Body of pancreas (tissue), 4 donors: ENCODE results near the gene PRKG1. TPM values are rescaled to one million over a fixed set of nuclear protein-coding genes. Genes with fewer than 3 reads are reported as not detected.

Source experiments
- ATAC-seq: fragments of 150-250 bp; one replicate; pipeline ENCODE4 v1.9.1; 2016
- DNase-seq, 4 donors: peaks; one replicate each; pipeline ENCODE4 v3.0.0-alpha.2; 2019
- H3K27ac ChIP-seq, 4 donors: fragments of 200-600 bp; sonication (generic); 1 replicate in 3 of 4; 2 replicates in 1 of 4; pipeline versions ENCODE4 v1.5.1 to v1.6.1; 2016 to 2019; ENCODE audit warnings: mild to moderate bottlenecking in 1 of 4, mixed read lengths in 1 of 4, moderate library complexity in 1 of 4
- H3K27me3 ChIP-seq, 2 donors: fragments of 200-600 bp; sonication (generic); one replicate each; pipeline ENCODE4 v1.6.0; 2016; ENCODE audit warnings: mild to moderate bottlenecking in 1 of 2
- H3K36me3 ChIP-seq, 2 donors: fragments of 200-600 bp; sonication (generic); replicated peaks in 1 of 2; 2 replicates each; pipeline ENCODE4 v1.5.1; 2016; ENCODE audit warnings: low read depth in 2 of 2; ENCODE audit not compliant: insufficient read depth in 1 of 2
- H3K4me1 ChIP-seq: fragments of 200-600 bp; sonication (generic); one replicate; pipeline ENCODE4 v1.6.0; 2016
- H3K4me3 ChIP-seq, 2 donors: fragments of 200-600 bp; sonication (generic); 1 replicate in 1 of 2; 2 replicates in 1 of 2; pipeline ENCODE4 v1.5.1; 2016 to 2019
- H3K9me3 ChIP-seq, 3 donors: fragments of 200-600 bp; sonication (generic); 1 replicate in 2 of 3; 2 replicates in 1 of 3; pipeline ENCODE4 v1.5.1; 2016
- POLR2A ChIP-seq, 3 donors: fragments of 450-650 bp; IDR thresholded peaks; one replicate each; pipeline ENCODE4 v1.6.1; 2016; ENCODE audit warnings: antibody characterized with exemption in 3 of 3, mild to moderate bottlenecking in 2 of 3
- WGBS, 2 donors: methylation state at CpG; one replicate each; pipeline ENCODE4 v1.1.5; 2017; 5-methylcytosine and 5-hydroxymethylcytosine counted together
- intact Hi-C: fragments of 100-400 bp; cut with DNase I; formaldehyde crosslinking; loops from one replicate; pipeline ENCODE4 v1.15.1; 2023
- total RNA-seq, 2 donors: library from RNA; depleted of rRNA; stranded (reverse); fragments of >200 nt; gene quantifications; one replicate each; pipeline ENCODE4 v1.1.0, GENCODE V29; 2016
- TF ChIP-seq, protein P1 (sequence below), 7 experiments: fragments of 450-650 bp in 4 of 7; fragments of 200-600 bp in 3 of 7; sonication (generic) in 3 of 7; IDR thresholded peaks; one replicate each; pipeline ENCODE4 v1.5.1; 2016 to 2019; ENCODE audit warnings: antibody characterized with exemption in 7 of 7

PRKG1 gene
- total RNA-seq, 2 donors from 2014 or later = 14.2 to 18.9 TPM

DNA sequence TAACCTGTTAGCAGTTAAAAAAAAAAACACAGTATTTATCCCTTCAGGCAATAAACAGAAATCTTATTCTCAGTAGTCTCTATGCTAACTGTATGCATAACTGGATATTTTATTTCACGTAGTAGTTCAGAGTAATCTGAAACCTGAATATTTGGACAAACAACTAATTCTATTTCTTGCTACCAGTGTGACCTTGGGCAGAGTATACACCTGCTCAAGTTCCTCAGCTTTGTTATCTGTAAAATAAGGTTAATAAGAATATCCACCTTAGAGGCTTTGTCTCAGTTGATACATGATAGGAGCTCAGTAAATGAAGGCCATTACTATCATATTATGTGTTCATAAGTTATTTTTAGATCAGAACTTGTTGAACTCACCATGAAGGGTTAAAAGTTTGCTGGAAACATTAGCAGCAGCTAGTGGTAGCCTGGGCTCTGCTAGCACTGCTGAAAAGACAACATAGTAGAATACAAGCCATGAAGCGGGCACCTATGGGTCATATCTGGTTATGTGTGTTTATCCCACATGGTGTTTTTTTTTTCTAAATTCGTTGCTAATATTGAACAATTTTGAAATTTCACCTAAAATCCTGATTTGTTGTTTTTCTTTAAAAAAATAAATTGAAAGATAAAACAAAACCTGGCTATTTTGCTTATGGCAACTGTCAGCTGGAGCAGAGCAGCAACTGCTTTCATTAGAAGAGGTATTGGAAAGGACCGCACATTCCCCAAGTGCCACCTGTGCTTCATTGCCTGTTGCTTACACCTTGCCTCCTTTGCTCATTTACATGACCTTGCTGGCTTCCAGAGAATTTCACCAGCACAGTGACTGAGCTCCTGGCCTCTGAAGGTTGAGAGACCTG lies 303.0 kb downstream of the PRKG1 start:
- ATAC-seq (peak; percentile 84), DNase-seq (peak; percentile 19 to 54 (median 34))
- Histone ChIP-seq H3K9me3 (no peaks in the 10 kb centered on the region), H3K4me1 (peaks cover 20% of the 10 kb centered on the region), H3K36me3 (no peaks in the 10 kb centered on the region), H3K27me3 (no peaks in the 10 kb centered on the region), H3K27ac (peak overlapping the region; percentile 27 to 68 (median 55)), H3K4me3 (no peak overlapping the region)
- WGBS, 2 donors = 30 to 33% methylated on average over 4 of the region's 4 CpGs
- intact Hi-C loops = no loop called here
- no peak for TF ChIP-seq POLR2A (IDR thresholded peaks at IDR 0.05)
- TF ChIP-seq, protein P1, sequence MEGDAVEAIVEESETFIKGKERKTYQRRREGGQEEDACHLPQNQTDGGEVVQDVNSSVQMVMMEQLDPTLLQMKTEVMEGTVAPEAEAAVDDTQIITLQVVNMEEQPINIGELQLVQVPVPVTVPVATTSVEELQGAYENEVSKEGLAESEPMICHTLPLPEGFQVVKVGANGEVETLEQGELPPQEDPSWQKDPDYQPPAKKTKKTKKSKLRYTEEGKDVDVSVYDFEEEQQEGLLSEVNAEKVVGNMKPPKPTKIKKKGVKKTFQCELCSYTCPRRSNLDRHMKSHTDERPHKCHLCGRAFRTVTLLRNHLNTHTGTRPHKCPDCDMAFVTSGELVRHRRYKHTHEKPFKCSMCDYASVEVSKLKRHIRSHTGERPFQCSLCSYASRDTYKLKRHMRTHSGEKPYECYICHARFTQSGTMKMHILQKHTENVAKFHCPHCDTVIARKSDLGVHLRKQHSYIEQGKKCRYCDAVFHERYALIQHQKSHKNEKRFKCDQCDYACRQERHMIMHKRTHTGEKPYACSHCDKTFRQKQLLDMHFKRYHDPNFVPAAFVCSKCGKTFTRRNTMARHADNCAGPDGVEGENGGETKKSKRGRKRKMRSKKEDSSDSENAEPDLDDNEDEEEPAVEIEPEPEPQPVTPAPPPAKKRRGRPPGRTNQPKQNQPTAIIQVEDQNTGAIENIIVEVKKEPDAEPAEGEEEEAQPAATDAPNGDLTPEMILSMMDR (IDR thresholded peaks at IDR 0.05) = no peak

GRCh38 chr10:51377932-51378599 lies 303.8 kb downstream of the PRKG1 start:
- no peak overlapping the region for H3K4me3 ChIP-seq
- ATAC-seq (no peak), DNase-seq (no peak)
- intact Hi-C loops = no loop called here
- no peaks in the 10 kb centered on the region for H3K27me3 ChIP-seq
- H3K36me3 ChIP-seq = no peaks in the 10 kb centered on the region
- WGBS, 2 donors = 57 to 60% methylated on average over 3 of the region's 3 CpGs
- peaks cover 20% of the 10 kb centered on the region for H3K4me1 ChIP-seq
- TF ChIP-seq, protein P1 (IDR thresholded peaks at IDR 0.05) = no peak
- no peak for TF ChIP-seq POLR2A (IDR thresholded peaks at IDR 0.05)
- no peaks in the 10 kb centered on the region for H3K9me3 ChIP-seq
- peak overlapping the region in 3 of 4 donors; percentile 46 to 68 (median 64) for H3K27ac ChIP-seq

DNA sequence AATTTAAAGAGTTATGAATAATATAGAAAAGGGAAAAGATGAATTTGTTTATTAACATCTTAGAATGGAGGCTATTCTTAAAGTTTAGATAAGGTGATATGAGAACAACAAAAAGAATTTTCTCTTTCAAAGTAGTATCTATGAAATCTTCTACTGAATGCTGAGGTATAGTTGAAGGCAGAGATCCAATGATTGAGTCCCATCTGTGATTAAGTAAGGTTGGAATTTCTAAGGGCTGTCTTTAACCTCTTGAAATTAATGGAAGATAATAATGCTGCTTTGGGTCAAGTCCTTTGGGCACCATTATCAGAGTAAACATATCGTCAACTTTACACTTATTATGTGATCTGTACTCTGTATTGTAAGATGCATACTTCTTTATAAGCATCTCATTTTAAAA lies 307.9 kb downstream of the PRKG1 start:
- TF ChIP-seq, protein P1 (IDR thresholded peaks at IDR 0.05) = no peak
- no peak for TF ChIP-seq POLR2A (IDR thresholded peaks at IDR 0.05)
- WGBS, 2 donors = 86 to 90% methylated on average over 1 of the region's 1 CpG
- Histone ChIP-seq H3K27me3 (no peaks in the 10 kb centered on the region), H3K27ac (no peak overlapping the region), H3K4me3 (no peak overlapping the region), H3K9me3 (no peaks in the 10 kb centered on the region), H3K4me1 (peaks cover 11% of the 10 kb centered on the region), H3K36me3 (no peaks in the 10 kb centered on the region)
- intact Hi-C loops = no loop called here
- DNase-seq = no peak
- ATAC-seq = no peak

DNA sequence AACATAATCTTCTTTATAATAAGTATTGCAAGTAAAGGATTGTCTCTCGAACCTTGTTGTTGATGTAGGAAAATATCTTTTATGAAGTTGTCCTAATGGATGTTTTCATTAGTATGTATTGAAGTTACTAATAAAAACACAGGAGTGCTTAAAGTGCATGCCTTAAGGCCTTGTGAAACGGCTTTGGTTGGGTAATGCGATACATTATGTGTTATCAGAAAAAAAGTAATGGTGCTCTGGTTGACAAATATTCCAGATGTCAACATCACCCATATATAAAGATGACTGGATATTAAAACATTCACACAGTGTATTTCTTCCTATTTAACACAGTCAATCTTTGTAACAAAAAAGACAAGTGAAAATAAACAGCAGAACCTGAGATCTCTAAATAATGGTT lies 310.7 kb downstream of the PRKG1 start:
- no peaks in the 10 kb centered on the region for H3K9me3 ChIP-seq
- no peak overlapping the region for H3K27ac ChIP-seq
- no peak for DNase-seq
- intact Hi-C loops = no loop called here
- no peaks in the 10 kb centered on the region for H3K36me3 ChIP-seq
- H3K4me1 ChIP-seq = no peaks in the 10 kb centered on the region
- 89 to 91% methylated on average over 3 of the region's 3 CpGs for WGBS, 2 donors
- no peaks in the 10 kb centered on the region for H3K27me3 ChIP-seq
- no peak for TF ChIP-seq POLR2A (IDR thresholded peaks at IDR 0.05)
- TF ChIP-seq, protein P1 (IDR thresholded peaks at IDR 0.05) = no peak
- no peak overlapping the region for H3K4me3 ChIP-seq
- no peak for ATAC-seq
